Mucosa of stomach (tissue), 1 donor: ENCODE results near the gene ARHGEF4.

Source experiments
- H3K27me3 ChIP-seq: one replicate; pipeline ENCODE4 v1.7.0; 2013; ENCODE audit warnings: mild to moderate bottlenecking, low read length; ENCODE audit not compliant: control insufficient read depth, insufficient read depth
- H3K36me3 ChIP-seq: one replicate; pipeline ENCODE4 v1.7.0; 2013; ENCODE audit warnings: low read length; ENCODE audit not compliant: control insufficient read depth, insufficient read depth
- H3K4me1 ChIP-seq: one replicate; pipeline ENCODE4 v1.7.0; 2013; ENCODE audit warnings: mild to moderate bottlenecking, low read length; ENCODE audit not compliant: control insufficient read depth, insufficient read depth
- H3K4me3 ChIP-seq: one replicate; pipeline ENCODE4 v1.7.0; 2013; ENCODE audit warnings: low read length
- H3K9ac ChIP-seq: one replicate; pipeline ENCODE4 v1.7.0; 2013; ENCODE audit warnings: mild to moderate bottlenecking, low read length, moderate library complexity
- H3K9me3 ChIP-seq: one replicate; pipeline ENCODE4 v1.7.0; 2013; ENCODE audit warnings: mild to moderate bottlenecking, low read length, moderate library complexity; ENCODE audit not compliant: control insufficient read depth
- donor health status: Pancreatic carcinoma.

The ARHGEF4 gene

DNA sequence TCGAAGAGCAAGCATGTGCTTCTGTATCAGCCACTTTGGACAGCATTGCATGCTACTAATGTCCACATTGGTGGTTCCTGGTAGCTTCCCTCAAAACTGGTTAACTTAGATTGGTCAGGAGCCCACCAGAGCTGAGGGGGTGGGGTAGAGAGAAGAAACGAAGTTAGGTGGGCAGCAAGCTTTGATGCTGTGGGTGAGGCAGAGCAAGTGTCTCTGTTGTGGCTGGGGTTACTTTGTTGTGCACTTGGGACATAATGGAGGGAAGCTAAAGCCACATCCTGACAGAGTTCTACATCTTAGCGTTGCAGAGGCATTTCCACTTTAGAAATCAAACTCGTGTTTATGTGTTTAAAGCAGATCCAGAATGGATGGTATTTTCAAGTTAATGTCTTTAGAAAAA is 173.9 kb downstream of the ARHGEF4 start:
- no peak overlapping the region for H3K4me3 ChIP-seq
- no peaks in the 10 kb centered on the region for H3K27me3 ChIP-seq
- no peaks in the 10 kb centered on the region for H3K4me1 ChIP-seq
- no peak overlapping the region for H3K9ac ChIP-seq
- H3K36me3 ChIP-seq, result no peaks in the 10 kb centered on the region
- H3K9me3 ChIP-seq, result no peaks in the 10 kb centered on the region

DNA sequence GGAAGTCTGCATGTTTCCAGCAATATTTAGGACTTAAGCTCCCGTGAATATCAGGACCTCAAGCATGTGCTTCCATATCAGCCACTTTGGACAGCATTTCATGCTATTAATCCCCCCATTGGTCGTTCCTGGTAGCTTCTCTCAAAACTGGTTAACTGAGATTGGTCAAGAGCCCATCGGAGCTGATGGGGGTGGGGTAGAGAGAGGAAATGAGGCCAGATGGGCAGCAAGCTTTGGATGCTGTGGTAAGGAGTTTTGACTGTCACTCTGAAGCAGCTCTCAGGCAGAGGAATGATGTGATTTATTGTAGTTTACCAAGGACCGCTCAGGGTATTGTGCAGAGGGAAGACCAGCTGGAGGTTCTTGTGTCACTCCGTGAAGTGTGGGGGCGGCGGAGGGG is 174.8 kb downstream of the ARHGEF4 start:
- no peak overlapping the region for H3K9ac ChIP-seq
- no peaks in the 10 kb centered on the region for H3K9me3 ChIP-seq
- H3K36me3 ChIP-seq, result no peaks in the 10 kb centered on the region
- H3K27me3 ChIP-seq, result no peaks in the 10 kb centered on the region
- no peaks in the 10 kb centered on the region for H3K4me1 ChIP-seq
- H3K4me3 ChIP-seq, result no peak overlapping the region

DNA sequence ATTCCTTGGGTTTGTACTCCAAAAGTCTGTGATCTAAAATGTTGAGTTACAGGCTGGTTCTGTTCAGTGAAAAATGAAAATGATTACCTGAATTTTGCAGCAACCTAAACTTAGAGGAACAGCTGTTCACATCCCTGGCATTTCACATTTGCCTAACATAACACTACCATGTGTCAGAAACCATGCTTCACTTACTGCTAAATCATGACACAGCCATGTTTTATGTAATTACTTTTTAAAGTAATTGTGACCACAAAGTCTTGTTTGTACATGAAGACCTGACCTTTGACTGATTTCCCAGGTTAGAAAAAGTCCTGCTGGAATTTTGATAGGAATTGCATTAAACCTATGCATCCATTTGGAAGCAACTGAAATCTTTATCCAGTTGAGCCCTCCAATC is 177.4 kb downstream of the ARHGEF4 start:
- no peaks in the 10 kb centered on the region for H3K27me3 ChIP-seq
- no peak overlapping the region for H3K9ac ChIP-seq
- no peaks in the 10 kb centered on the region for H3K36me3 ChIP-seq
- H3K4me3 ChIP-seq, result no peak overlapping the region
- no peaks in the 10 kb centered on the region for H3K9me3 ChIP-seq
- H3K4me1 ChIP-seq, result no peaks in the 10 kb centered on the region

DNA sequence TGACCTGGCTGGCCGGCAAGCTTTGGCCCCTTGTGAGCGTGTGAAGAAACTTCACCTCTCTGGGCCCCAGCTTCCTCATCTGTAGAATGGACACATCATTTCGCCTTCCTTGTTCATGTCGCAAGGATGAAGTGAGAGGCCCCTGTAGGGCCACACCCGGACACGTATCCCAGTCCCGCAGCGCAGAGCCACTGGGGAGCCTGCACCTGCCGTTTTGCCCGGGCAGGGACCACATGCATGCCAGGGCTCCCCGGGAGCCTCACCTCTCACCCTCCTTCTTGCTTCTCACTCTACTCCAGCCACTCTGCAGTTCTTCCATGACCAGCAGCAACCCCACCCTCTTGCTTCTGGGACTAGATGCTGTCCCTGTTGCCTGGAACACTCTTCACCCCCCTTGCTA is 179.1 kb downstream of the ARHGEF4 start:
- H3K4me1 ChIP-seq, result no peaks in the 10 kb centered on the region
- H3K9me3 ChIP-seq, result no peaks in the 10 kb centered on the region
- H3K27me3 ChIP-seq, result no peaks in the 10 kb centered on the region
- H3K4me3 ChIP-seq, result no peak overlapping the region
- no peaks in the 10 kb centered on the region for H3K36me3 ChIP-seq
- H3K9ac ChIP-seq, result no peak overlapping the region

DNA sequence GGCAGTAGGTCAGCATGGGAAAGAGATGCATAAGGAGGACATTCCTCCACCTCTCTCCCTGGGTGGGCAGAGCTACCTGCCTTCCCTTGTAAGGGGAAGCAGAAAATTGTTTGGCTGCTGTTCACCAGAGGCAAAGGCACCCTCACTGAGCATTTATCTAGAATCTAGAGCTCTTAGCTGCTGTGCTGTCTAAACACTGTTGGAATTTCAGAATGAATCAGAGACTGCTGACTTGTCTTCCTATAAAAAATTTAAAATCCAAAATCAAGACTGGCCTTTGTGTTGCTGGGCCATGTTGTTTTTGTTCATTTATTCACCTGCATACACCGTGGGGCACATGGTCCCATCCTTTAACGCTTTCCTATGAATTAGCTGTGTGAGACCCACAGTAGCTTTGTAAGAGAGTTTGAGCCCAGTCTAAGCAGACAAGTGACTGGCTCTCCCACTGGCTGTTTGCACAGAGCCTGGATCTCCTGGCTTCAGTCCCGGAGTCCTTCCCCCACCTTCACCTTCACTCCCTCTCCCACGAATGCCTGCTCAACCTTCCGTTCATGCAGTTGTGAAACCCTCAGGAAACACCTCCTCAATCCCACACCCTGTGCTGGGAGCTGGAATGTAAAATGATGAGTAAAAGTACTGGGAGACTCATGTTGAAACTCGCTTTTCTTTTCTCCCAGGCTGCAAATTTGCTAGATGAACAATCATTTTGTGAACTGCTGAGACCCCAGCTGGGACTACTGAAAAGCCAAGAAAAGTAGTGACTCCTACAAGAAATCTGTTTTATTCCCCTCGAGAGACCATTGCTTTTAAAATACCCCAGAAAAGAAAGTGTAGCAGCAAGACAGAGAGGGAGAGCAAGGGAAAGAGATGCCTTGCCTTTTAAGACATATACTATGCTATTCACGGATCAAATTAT is 180.4 kb downstream of the ARHGEF4 start:
- no peak overlapping the region for H3K9ac ChIP-seq
- H3K36me3 ChIP-seq, result no peaks in the 10 kb centered on the region
- no peaks in the 10 kb centered on the region for H3K9me3 ChIP-seq
- no peaks in the 10 kb centered on the region for H3K4me1 ChIP-seq
- no peak overlapping the region for H3K4me3 ChIP-seq
- H3K27me3 ChIP-seq, result no peaks in the 10 kb centered on the region

DNA sequence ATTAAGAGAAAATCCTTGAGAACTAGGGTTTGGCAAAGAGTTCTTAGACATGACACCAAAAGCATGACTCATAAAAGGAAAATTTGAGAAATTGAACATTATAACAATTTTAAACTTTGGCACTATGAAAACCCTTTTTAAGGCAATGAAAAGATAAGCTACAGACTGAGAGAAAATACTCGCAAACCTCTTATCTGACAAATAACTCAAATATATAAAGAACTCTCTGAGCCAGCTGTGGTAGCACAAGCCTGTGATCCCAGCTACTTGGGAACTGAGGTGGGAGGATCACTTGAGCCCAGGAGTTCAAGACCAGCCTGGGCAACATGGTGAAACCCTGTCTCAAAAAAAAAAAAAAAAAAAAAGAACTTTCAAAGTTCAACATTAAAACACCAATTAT is 186.0 kb downstream of the ARHGEF4 start:
- Histone ChIP-seq H3K36me3 (no peaks in the 10 kb centered on the region), H3K9ac (no peak overlapping the region), H3K27me3 (no peaks in the 10 kb centered on the region), H3K4me3 (no peak overlapping the region), H3K4me1 (no peaks in the 10 kb centered on the region), H3K9me3 (no peaks in the 10 kb centered on the region)

DNA sequence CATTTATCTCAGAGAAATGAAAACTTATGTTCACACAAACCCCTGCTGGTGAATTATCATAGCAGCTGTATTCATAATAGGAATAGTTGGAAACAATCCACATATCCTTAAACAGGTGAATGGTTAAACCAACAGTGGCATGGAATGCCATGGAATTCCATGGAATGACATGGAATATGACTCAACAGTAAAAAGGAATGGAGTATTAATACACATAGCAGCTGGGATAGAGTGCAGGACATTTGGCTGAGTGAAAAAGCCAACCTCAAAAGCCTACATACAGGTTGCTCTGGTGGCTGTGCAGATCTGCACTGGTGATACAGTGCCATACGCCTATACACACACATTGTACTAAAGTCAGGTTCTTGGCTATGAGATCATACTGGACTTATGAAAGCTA is 187.0 kb downstream of the ARHGEF4 start:
- no peaks in the 10 kb centered on the region for H3K36me3 ChIP-seq
- H3K4me3 ChIP-seq, result no peak overlapping the region
- no peaks in the 10 kb centered on the region for H3K27me3 ChIP-seq
- no peaks in the 10 kb centered on the region for H3K9me3 ChIP-seq
- no peaks in the 10 kb centered on the region for H3K4me1 ChIP-seq
- no peak overlapping the region for H3K9ac ChIP-seq

DNA sequence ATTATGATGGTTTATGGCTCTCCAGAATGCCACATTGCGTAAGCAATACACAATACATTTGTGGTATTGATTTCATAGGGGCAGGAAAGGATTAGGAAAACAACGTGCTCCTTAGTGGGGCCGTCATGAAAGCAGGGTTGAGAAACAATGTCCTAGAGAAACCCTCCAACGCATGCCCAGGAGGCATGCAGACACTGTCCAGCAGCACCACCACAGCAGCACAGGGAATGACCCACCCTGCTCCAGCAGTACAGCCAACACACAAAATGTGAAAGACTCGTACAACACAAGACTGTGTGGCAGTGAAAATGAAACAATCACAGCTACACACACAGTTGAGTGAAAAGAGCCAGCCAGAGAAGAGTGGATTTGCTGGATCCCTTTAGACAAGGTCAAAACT is 190.2 kb downstream of the ARHGEF4 start:
- H3K36me3 ChIP-seq, result no peaks in the 10 kb centered on the region
- H3K9me3 ChIP-seq, result no peaks in the 10 kb centered on the region
- H3K9ac ChIP-seq, result no peak overlapping the region
- H3K27me3 ChIP-seq, result no peaks in the 10 kb centered on the region
- no peak overlapping the region for H3K4me3 ChIP-seq
- H3K4me1 ChIP-seq, result no peaks in the 10 kb centered on the region

DNA sequence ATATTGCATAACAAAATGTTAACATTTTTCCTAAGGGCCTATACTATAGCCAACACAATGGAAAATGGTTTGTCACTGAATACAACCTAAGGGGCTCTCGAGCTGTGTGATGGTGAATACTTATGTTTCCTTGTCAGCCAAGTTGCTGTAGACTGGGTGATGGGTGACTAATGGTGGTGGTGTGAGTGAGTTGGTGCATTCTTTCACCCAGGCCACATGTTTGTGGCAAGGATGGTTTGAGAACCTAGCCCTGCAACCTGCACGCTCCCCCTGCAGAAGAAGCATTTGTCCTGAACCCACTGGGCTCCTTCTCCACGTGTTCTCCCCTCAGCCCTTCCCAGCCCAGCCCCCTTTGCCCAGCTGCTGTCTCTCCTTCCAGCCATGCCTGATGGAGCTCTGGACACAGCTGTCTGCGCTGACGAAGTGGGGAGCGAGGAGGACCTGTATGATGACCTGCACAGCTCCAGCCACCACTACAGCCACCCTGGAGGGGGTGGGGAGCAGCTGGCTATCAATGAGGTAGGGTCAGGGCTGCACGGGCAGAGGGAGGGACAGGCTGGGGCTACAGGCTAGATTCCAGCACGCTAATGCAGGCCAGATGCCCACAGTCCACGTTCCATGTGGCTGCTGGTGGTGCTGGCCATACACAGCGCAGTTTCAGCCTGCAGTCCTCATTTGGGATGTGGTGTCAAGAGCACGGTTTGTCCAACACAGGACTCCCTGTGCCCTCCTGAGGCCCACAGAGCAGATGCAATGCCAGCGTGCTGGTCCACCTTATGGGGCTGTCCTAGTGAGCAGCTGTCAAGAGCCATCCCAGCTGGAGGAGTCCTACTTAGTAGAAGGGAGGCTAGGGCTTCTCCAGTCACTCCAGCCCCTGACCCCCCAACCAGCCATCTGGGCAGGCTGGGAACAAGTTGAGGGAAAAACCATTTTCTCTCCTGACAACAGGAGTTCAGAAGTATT is 191.1 kb downstream of the ARHGEF4 start:
- Histone ChIP-seq H3K36me3 (no peaks in the 10 kb centered on the region), H3K9me3 (no peaks in the 10 kb centered on the region), H3K9ac (no peak overlapping the region), H3K4me1 (no peaks in the 10 kb centered on the region), H3K4me3 (no peak overlapping the region), H3K27me3 (no peaks in the 10 kb centered on the region)

DNA sequence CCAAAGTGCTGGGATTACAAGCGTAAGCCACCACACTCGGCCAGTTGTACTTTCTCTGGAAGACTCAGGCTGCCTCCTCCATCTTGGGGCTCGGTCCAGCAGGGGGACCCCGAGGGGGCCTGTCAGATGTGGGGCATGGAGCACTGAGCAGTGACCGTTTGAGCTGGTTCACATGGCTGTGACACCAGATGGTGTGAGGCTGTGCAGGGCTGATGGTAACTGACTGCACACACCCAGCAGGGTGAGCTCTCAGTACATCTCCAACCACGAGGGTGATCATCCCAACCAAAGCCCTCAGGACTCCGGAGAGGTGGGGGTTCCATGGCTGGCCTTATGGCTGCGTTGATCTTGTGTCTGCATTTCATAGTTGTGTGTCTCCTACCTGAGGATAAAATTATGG is 193.1 kb downstream of the ARHGEF4 start:
- no peaks in the 10 kb centered on the region for H3K9me3 ChIP-seq
- H3K36me3 ChIP-seq, result no peaks in the 10 kb centered on the region
- no peak overlapping the region for H3K4me3 ChIP-seq
- peaks cover 7% of the 10 kb centered on the region for H3K27me3 ChIP-seq
- no peak overlapping the region for H3K9ac ChIP-seq
- H3K4me1 ChIP-seq, result peaks cover 11% of the 10 kb centered on the region

DNA sequence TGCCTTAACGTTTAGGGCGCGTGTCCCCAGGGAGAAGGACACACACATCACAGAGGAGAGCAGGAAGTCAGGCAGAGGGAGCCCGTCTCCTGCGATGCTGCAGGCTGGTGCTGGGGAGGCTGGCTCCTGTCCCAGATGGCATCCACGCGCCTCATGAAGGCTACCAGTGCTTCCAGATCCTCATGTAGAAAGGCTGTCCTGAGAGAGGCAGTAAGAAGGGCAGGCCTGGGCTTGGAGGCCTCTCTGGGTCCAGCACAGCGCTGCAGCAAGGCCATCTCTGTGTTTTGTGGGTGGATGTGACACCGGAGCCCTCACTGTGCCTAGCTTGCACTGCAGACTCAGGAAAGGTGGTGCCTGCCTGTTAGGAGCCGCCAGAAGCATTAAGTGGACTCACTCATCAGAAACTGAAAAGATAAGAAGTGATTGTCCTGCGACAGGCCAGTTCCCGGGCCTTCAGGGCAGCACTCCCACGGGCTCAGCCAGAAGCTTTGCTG is 193.8 kb downstream of the ARHGEF4 start:
- no peak overlapping the region for H3K4me3 ChIP-seq
- no peaks in the 10 kb centered on the region for H3K36me3 ChIP-seq
- peaks cover 8% of the 10 kb centered on the region for H3K27me3 ChIP-seq
- no peaks in the 10 kb centered on the region for H3K9me3 ChIP-seq
- H3K4me1 ChIP-seq, result peaks cover 11% of the 10 kb centered on the region
- H3K9ac ChIP-seq, result no peak overlapping the region

DNA sequence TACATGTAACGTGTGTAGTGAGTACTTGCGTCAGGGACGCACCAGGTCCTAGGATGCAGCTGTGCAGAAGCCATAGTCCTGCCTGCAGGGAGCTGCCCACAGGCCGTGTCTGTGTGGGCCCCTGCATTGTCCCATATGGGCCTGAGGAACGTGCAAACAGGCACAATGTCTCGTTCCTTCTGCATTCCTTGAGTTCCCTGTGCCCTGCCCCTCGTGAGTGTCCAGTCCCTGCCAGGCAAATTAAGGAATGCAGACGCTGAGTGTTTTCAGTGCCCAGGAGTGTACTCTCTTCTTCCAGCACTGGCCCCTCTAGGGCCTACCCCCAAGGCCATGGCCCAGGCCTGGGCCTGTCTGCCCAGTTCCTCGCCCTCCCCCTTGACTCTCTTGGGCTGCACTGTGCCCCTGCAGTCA is 194.7 kb downstream of the ARHGEF4 start:
- Histone ChIP-seq H3K9ac (no peak overlapping the region), H3K27me3 (peaks cover 17% of the 10 kb centered on the region), H3K4me3 (no peak overlapping the region), H3K9me3 (no peaks in the 10 kb centered on the region), H3K4me1 (peaks cover 11% of the 10 kb centered on the region), H3K36me3 (no peaks in the 10 kb centered on the region)
